HFF-Myc (cell line): ENCODE measurements around the gene CSNK1E.

ENCODE experiments used
- DNase-seq: peaks from one replicate; pipeline ENCODE4 v3.0.0-alpha.2; 2011; ENCODE audit warnings: low read depth; ENCODE audit errors: extremely low read depth
- H3K4me3 ChIP-seq: replicated peaks from 2 replicates; pipeline ENCODE4 v1.5.1; 2011; ENCODE audit warnings: low read depth, mild to moderate bottlenecking, control low read depth, low read length
- TF ChIP-seq, protein P1 (sequence below): IDR thresholded peaks from 2 replicates; pipeline ENCODE4 v1.5.1; 2012; ENCODE audit warnings: mild to moderate bottlenecking, low read depth, low read length, control low read depth; ENCODE audit errors: missing control alignments

The CSNK1E gene

DNA sequence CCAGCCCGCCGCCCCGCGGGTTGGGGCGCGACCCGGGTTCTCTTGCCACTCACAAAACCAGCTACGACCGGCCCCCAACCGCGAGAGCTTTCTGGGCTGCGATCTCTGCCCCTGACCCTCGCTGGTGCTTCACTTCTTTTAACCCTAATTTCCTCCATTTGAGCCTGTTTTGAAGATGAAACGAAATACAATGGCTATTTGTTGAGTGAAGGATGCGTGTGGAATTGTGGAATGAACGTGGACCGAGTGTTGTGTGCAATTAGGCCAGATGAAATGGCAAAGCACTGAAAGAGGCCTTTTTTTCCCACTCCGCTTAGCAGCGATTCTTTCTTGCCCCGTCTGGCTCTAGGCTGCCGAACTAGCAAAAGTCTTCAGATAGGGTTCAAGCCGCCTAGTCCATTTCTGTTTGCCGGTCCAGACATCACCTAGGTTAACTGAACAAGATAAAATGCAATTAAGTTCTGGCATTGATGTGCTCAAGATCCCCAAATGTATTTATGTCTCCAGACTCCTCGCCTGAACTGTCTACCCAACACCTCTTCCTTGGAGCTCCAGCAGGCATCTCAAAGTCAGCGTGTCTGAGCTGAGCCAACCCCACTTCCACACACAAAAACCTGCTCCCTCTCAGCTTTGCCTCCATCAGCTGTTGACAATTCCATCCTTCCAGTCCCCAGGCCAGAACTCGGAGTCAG, 44.0 kb downstream of the CSNK1E start:
- peak overlapping the region; percentile 67 for H3K4me3 ChIP-seq
- TF ChIP-seq, protein P1, sequence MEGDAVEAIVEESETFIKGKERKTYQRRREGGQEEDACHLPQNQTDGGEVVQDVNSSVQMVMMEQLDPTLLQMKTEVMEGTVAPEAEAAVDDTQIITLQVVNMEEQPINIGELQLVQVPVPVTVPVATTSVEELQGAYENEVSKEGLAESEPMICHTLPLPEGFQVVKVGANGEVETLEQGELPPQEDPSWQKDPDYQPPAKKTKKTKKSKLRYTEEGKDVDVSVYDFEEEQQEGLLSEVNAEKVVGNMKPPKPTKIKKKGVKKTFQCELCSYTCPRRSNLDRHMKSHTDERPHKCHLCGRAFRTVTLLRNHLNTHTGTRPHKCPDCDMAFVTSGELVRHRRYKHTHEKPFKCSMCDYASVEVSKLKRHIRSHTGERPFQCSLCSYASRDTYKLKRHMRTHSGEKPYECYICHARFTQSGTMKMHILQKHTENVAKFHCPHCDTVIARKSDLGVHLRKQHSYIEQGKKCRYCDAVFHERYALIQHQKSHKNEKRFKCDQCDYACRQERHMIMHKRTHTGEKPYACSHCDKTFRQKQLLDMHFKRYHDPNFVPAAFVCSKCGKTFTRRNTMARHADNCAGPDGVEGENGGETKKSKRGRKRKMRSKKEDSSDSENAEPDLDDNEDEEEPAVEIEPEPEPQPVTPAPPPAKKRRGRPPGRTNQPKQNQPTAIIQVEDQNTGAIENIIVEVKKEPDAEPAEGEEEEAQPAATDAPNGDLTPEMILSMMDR, result no peak
- DNase-seq, result no peak

DNA sequence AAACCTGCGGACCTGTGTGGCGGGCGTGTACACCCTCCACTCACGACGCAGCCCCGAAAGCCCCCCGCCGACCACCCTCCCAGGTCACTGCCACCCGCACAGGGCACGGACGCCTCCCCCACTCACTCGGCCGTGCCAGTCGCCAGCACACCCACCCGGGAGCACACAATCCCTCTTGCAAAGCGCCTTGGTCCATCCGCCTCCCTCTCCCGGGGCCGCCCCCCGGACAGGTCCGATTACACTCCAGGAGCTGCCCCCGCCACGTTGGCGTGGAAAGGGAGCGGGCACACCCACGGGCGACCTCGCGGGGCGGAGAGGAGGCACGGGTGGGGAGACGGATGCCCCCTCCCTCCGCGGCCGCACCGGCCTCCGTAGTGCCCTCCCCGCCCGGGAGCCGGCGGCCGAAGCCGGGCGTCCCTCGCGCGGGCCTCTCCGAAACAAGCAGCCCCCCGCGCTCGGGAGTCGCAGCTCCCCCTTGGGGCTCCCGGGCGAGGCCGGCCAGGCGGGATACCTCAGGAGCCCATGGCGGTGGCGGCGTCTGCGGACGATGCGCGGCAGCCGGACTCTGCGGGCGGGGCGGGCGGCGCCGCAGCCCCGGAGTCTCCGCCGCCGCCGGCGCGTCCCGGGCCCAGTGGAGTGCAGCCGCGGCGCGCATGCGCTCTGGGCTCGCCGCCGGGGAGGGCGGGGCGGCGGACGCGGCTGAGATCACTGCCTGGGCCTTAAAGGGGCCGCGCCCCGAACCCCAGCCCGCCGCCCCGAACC, 44.7 kb downstream of the CSNK1E start, which contains the start of gene TMEM184B:
TSS of gene TMEM184B (minus strand) at position 638 of the 762 bp plus-strand sequence. CDS start 25,049 bp downstream, outside the sequence.
- DNase-seq, result no peak

GRCh38 chr22:38271927-38272372, 45.3 kb downstream of the CSNK1E start:
- TF ChIP-seq, protein P1, result no peak
- no peak for DNase-seq
- peak overlapping the region; percentile 67 for H3K4me3 ChIP-seq

More for the DNA sequence above, 44.7 kb downstream of the CSNK1E start, which contains the start of gene TMEM184B:
- H3K4me3 ChIP-seq, result peak within 1 kb of the TSS; percentile 67
- TF ChIP-seq, protein P1, result no peak

GRCh38 chr22:38271101-38271500, 46.1 kb downstream of the CSNK1E start:
- TF ChIP-seq, protein P1, result no peak
- no peak for DNase-seq
- peak overlapping the region; percentile 67 for H3K4me3 ChIP-seq

DNA sequence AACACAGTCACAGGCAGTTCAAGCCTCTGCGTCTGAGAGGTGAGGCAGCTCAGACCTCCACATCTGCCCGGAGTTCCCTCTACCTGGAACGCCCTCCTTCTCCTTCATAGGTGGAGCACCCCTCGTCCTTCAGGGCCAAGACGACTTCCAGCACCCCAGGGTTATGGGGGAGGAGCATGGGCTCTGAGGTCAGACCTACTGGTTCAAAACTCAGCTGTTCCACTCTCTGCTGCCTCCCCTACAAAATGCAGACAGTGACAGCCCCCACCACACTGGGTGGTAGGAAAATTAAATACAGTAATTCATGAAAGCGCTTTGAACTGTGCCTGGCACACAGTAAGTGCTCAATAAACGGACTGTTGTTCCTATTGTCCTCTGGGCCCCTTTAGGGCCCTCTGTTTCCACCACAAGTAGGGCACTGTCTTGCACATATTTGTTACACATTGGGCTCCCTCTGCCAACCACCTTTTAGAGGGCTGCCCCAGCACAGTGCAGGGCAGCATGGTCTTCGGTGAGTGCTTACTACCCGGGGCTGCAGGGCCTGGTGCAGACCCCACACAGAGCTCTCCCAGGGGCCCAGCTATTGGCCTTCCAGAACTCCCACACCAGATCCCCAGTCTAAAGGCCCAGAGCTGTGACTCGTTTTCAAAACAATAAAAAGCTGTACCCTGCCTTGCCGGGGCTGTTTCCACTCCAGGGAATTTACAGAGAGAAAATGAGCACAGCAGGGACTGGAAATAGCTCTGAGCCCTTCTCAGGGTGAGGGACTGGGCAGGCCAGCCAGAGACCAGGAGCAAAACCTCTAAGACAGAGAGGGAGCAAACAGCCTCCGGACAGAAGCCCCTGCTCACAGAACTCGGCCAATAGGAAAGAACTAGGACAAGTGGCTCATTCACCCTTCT, 46.9 kb downstream of the CSNK1E start:
- H3K4me3 ChIP-seq, result peak overlapping the region; percentile 67
- TF ChIP-seq, protein P1, result no peak
- no peak for DNase-seq

GRCh38 chr22:38269466-38269865, 47.8 kb downstream of the CSNK1E start:
- TF ChIP-seq, protein P1, result no peak
- DNase-seq, result no peak
- H3K4me3 ChIP-seq, result no peak overlapping the region
